Endothelial cell (in vitro differentiated cells): Measurements from ENCODE around the gene TMEM132C. TPM values are rescaled to one million over a fixed set of nuclear protein-coding genes. Genes with fewer than 3 reads are reported as not detected.

Experiments used
- DNase-seq: peaks from one replicate; pipeline ENCODE4 v3.0.0; 2021; ENCODE audit warnings: low spot score
- H3K27ac Mint-ChIP-seq: one replicate; pipeline ENCODE4 v1.8.0; 2021; ENCODE audit warnings: mixed read lengths, inconsistent platforms; ENCODE audit not compliant: unreplicated experiment
- H3K27me3 Mint-ChIP-seq: one replicate; pipeline ENCODE4 v1.8.0; 2021; ENCODE audit warnings: mild to moderate bottlenecking, moderate library complexity, mixed read lengths, inconsistent platforms; ENCODE audit not compliant: unreplicated experiment
- H3K36me3 Mint-ChIP-seq: one replicate; pipeline ENCODE4 v1.8.0; 2021; ENCODE audit warnings: mild to moderate bottlenecking, low read depth, mixed read lengths, inconsistent platforms; ENCODE audit not compliant: unreplicated experiment
- H3K4me1 Mint-ChIP-seq: one replicate; pipeline ENCODE4 v1.8.0; 2021; ENCODE audit warnings: mild to moderate bottlenecking, mixed read lengths, inconsistent platforms; ENCODE audit not compliant: unreplicated experiment
- H3K4me3 Mint-ChIP-seq: one replicate; pipeline ENCODE4 v1.8.0; 2021; ENCODE audit warnings: mild to moderate bottlenecking, mixed read lengths, inconsistent platforms; ENCODE audit not compliant: unreplicated experiment
- H3K9me3 Mint-ChIP-seq: one replicate; pipeline ENCODE4 v1.8.0; 2021; ENCODE audit warnings: mixed read lengths, inconsistent platforms; ENCODE audit not compliant: unreplicated experiment
- CTCF ChIP-seq: fragments of 200-600 bp; sonication (generic); IDR thresholded peaks from one replicate; pipeline ENCODE4 v1.5.0; 2021; ENCODE audit warnings: antibody characterized with exemption; ENCODE audit not compliant: unreplicated experiment
- total RNA-seq: library from RNA; stranded (reverse); fragmentation: NEBNext Ultra II Directional; extraction: Animal tissue kit (Norgen Biotek cat#: 25700); gene quantifications from one replicate; pipeline ENCODE4 v1.2.1, GENCODE V29; 2021; ENCODE audit not compliant: unreplicated experiment

The TMEM132C gene
- total RNA-seq, 1 donor from 2014 or later: not detected

GRCh38 chr12:128661226-128661569 is 394.2 kb downstream of the TMEM132C start:
- TF ChIP-seq CTCF: no peak
- no peak for DNase-seq
- peaks cover 6% of the 10 kb centered on the region for H3K36me3 Mint-ChIP-seq
- no peak overlapping the region for H3K27ac Mint-ChIP-seq
- H3K4me1 Mint-ChIP-seq: no peaks in the 10 kb centered on the region
- H3K9me3 Mint-ChIP-seq: peaks cover 45% of the 10 kb centered on the region
- no peak overlapping the region for H3K4me3 Mint-ChIP-seq
- no peaks in the 10 kb centered on the region for H3K27me3 Mint-ChIP-seq

- Mint-ChIP-seq H3K4me3 (no peak overlapping the region), H3K36me3 (peaks cover 6% of the 10 kb centered on the region), H3K27me3 (peaks cover 2% of the 10 kb centered on the region), H3K4me1 (no peaks in the 10 kb centered on the region), H3K9me3 (peaks cover 41% of the 10 kb centered on the region), H3K27ac (no peak overlapping the region)
- no peak for TF ChIP-seq CTCF
- DNase-seq: no peak
These were observed 395.1 kb downstream of the TMEM132C start for GRCh38 chr12:128662101-128662500.

- no peak for DNase-seq
- Mint-ChIP-seq H3K27ac (no peak overlapping the region), H3K36me3 (peaks cover 6% of the 10 kb centered on the region), H3K27me3 (peaks cover 2% of the 10 kb centered on the region), H3K4me3 (no peak overlapping the region), H3K4me1 (no peaks in the 10 kb centered on the region), H3K9me3 (peaks cover 34% of the 10 kb centered on the region)
- no peak for TF ChIP-seq CTCF
These were observed 397.5 kb downstream of the TMEM132C start for GRCh38 chr12:128664501-128664900.

GRCh38 chr12:128667193-128667592 is 400.2 kb downstream of the TMEM132C start:
- Mint-ChIP-seq H3K27me3 (peaks cover 2% of the 10 kb centered on the region), H3K9me3 (peaks cover 26% of the 10 kb centered on the region), H3K4me3 (no peak overlapping the region), H3K36me3 (peaks cover 6% of the 10 kb centered on the region), H3K4me1 (no peaks in the 10 kb centered on the region), H3K27ac (no peak overlapping the region)
- DNase-seq: no peak
- TF ChIP-seq CTCF: no peak

- Mint-ChIP-seq H3K4me1 (no peaks in the 10 kb centered on the region), H3K4me3 (no peak overlapping the region), H3K27me3 (peaks cover 2% of the 10 kb centered on the region), H3K9me3 (peaks cover 33% of the 10 kb centered on the region), H3K36me3 (no peaks in the 10 kb centered on the region), H3K27ac (no peak overlapping the region)
- DNase-seq: no peak
- no peak for TF ChIP-seq CTCF
These were observed 404.6 kb downstream of the TMEM132C start for GRCh38 chr12:128671528-128672042.
